GM21825 (cell line): ENCODE data around the gene FRMD4B.
A peak's percentile ranks its signal among the peaks of the same experiment; 100 is the strongest.

Experiments
- ATAC-seq: cut with Tn5 transposase; IDR thresholded peaks from one replicate; pipeline ENCODE4 v1.9.1; 2021; ENCODE audit warnings: mild to moderate bottlenecking, moderate library complexity; ENCODE audit not compliant: unreplicated experiment

The FRMD4B gene

DNA sequence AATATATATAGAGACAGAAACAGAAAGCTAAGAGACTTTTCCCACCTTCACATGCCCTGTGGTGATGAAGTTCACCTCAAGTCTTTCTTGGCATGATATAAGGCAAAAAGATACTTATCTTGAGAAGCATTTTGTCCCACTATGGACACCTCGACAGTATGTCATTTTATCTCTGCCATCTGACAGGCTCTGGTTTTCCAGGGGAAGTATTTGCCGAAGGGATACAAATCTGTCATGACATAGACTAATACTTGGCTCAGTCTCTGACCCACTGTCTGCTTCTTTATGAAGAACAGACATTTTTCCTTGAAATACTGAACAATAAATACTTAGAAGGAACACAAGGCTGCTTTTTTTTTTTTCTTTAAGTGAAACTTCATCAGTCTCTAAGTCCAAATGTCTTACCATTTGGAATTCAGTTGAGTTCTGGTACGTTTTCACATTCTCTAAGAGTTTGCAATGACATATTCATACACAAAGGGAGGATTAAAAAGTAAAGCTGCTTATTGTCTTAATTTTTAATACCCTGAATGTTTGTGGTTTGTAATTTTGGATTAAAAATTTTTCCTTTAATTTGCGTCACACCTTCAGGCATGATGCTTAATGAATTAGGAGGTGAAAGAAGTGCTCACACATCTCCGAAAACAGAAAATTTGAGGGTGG is 175.7 kb downstream of the FRMD4B start:
- ATAC-seq: no peak

DNA sequence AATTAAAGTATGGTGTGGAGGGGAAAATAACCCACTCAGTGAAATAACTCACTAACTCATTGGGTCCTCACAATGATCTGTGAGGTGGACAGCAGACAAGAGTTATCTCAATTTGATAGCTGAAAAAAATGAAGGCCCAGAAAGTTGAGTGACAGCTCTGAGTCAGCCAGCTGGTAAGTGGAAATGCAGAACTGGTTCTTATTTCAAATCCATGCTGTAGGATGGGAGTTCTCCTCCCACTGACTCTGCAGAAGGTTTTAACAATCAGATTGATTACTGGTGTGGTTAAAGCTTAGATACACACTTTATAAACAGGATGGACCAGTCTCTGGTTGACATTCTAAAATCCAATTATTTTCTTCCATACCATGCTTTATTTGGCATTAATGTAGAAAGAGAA is 176.5 kb downstream of the FRMD4B start:
- no peak for ATAC-seq

- ATAC-seq: no peak
Measured at GRCh38 chr3:69207031-69207430, 178.9 kb downstream of the FRMD4B start.

- no peak for ATAC-seq
Measured at GRCh38 chr3:69205385-69205784, 180.5 kb downstream of the FRMD4B start.

DNA sequence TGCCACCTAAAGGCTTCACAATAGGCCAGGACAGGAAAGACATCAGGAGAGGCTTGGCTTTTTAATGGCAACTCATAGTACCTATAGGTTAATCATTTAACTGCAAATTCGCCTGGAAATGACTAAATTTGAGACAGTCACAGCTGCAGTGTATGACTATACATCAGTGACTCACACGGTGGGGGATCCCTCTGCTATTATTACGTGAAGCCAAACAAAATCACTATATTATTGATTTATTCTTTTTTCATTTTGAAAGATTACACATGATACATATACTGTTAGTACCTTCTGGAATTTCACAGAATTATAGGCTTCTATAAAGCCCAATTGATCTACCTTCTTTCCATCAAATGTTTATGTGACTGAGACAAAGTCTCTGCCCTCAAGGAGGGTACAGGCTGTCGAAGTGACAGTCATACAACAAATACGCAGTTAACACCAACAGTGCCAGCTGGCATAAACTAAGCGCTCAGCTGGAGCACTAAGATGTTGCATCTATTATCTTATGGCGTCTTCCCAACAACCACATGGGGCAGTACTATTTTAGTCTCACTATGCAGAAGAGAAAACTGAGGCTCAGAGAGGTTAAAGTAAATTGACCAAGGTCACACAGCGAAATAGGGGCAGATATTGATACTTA is 181.5 kb downstream of the FRMD4B start:
- ATAC-seq: peak; percentile 92

GRCh38 chr3:69203631-69204314 is 182.1 kb downstream of the FRMD4B start:
- peak; percentile 19 for ATAC-seq

- no peak for ATAC-seq
Measured at GRCh38 chr3:69201658-69202057, 184.2 kb downstream of the FRMD4B start.

DNA sequence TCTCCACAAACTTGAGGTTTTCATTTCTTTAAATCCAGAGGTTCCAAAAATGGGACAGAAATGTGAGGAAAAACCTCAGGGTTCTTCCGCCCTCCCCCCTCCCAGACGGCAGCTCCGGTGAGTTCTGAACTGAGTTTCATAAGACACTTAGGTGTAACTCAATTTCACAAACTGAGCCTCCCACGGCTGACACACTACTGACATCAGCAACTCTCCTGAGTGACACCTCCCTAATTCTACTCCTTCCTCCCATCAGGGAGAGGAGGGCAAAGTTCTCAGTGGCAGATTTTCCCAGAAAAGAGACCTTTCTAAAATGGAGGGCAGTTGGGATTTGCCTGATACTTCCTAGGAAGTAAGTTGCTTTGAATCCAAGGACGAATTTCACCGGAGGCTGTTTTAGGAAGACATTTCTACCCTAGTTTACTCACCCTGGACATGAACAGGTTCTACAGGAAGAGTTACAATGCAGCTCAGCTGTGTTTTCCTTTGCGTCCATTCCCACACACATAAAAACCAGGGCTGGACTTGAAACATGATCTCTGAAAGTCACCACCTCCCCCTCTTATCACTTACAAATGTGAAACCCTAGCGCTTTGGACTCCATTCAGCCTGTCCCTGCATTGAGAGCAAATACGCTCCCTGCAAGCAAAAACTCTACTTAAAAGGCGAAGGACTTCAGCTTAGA is 185.4 kb downstream of the FRMD4B start:
- ATAC-seq: no peak

GRCh38 chr3:69199942-69200341 is 185.9 kb downstream of the FRMD4B start:
- no peak for ATAC-seq

GRCh38 chr3:69197922-69198530 is 187.9 kb downstream of the FRMD4B start:
- ATAC-seq: no peak

- ATAC-seq: no peak
Measured at GRCh38 chr3:69197455-69197854, 188.4 kb downstream of the FRMD4B start.

DNA sequence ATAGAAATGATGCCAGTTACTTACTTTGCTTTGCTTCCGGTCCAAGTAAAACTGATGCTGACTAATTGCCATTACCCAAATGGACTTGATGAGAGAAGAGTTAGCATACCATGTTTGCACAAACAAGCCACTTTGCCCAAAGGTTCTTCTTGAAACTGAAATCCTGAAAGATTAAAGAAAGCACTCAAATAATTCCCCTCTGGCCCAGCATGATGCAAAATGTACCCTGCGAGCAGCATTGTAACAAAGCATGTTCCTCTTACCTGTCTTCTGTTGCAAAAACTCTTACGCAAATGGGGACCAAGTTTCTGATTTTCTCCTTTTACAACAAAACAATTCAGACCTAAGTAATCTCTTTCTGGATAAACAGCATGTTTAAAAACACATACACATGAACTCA is 189.0 kb downstream of the FRMD4B start:
- ATAC-seq: no peak

GRCh38 chr3:69194431-69195165 is 191.3 kb downstream of the FRMD4B start:
- ATAC-seq: no peak

GRCh38 chr3:69193749-69194148 is 192.1 kb downstream of the FRMD4B start:
- ATAC-seq: no peak

GRCh38 chr3:69191516-69191915 is 194.4 kb downstream of the FRMD4B start:
- no peak for ATAC-seq

DNA sequence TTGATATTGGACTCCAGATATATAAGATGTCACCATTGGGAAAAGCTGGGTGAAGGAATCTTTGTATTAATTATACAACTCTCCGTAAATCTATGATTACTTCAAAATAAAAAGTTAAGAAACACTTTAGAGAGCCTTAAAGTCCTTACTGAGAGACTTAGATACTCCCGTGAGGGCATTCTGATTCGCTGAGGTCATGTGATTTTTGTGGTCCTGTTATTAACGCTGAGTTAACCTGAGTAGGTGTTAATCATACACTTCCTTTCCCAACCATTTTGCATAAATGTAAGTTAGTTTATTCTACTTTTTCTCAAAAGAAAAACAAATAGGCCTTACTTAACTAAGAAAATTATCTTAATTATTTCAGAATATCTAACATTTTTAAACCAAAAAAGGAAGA is 196.4 kb downstream of the FRMD4B start:
- ATAC-seq: no peak

DNA sequence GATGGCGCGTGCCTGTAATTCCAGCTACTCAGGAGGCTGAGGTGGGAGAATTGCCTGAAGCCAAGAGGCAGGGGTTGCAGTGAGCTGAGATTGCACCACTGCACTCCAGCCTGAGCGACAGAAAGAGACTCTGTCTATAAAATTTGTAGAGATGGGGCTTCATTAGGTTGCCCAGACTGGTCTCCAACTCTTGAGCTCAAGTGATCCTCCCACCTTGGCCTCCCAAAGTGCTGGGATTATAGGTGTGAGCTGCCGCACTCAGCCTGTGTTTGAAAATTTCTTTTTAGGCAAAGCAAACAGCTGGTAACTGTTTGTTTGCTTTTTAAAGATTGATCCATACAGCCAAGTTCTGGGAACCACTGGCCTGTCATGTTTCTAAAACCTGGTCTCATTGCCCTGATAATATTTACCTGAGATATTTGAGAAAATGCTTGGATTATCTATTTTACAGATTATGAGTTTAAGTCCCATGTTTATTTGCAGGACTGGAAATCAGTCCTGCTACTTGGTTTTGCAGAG is 199.3 kb downstream of the FRMD4B start:
- ATAC-seq: no peak

- ATAC-seq: no peak
Measured at GRCh38 chr3:69182588-69183316, 203.1 kb downstream of the FRMD4B start.

- no peak for ATAC-seq
Measured at GRCh38 chr3:69181592-69182211, 204.2 kb downstream of the FRMD4B start.
